GM23338 (cell line): ENCODE data around the gene TPK1. TPM values are rescaled to one million over a fixed set of nuclear protein-coding genes. Genes with fewer than 3 reads are reported as not detected.

Experiments used
- ATAC-seq: fragments of 200-7000 bp; cut with Tn5 transposase; 3 replicates; pipeline ENCODE4 v1.9.1; 2020
- DNase-seq: peaks from one replicate; pipeline ENCODE4 v3.0.0-alpha.2; 2015; ENCODE audit warnings: low spot score
- H2AFZ ChIP-seq: fragments of 200-600 bp; sonication (generic); 2 replicates; pipeline ENCODE4 v1.8.0; 2016; ENCODE audit warnings: antibody characterized with exemption, mild to moderate bottlenecking, moderate library complexity
- H3F3A ChIP-seq: fragments of 200-600 bp; sonication (generic); replicated peaks from 2 replicates; pipeline ENCODE4 v1.8.0; 2017; ENCODE audit warnings: antibody characterized with exemption, mixed run types, low read depth
- H3K27ac ChIP-seq: fragments of 200-600 bp; sonication (generic); 2 replicates; pipeline ENCODE4 v1.6.1; 2016; ENCODE audit warnings: low read depth
- H3K27me3 ChIP-seq: fragments of 200-600 bp; sonication (generic); 2 replicates; pipeline ENCODE4 v1.8.0; 2016; ENCODE audit warnings: mild to moderate bottlenecking, mixed run types, moderate library complexity; ENCODE audit not compliant: insufficient read depth
- H3K36me3 ChIP-seq: fragments of 200-600 bp; sonication (generic); 2 replicates; pipeline ENCODE4 v1.8.0; 2016; ENCODE audit warnings: mild to moderate bottlenecking; ENCODE audit not compliant: insufficient read depth
- H3K4me1 ChIP-seq: fragments of 200-600 bp; sonication (generic); 2 replicates; pipeline ENCODE4 v1.8.0; 2016; ENCODE audit warnings: mild to moderate bottlenecking, moderate library complexity; ENCODE audit not compliant: insufficient read depth
- H3K4me2 ChIP-seq: fragments of 200-600 bp; sonication (generic); 2 replicates; pipeline ENCODE4 v1.7.1; 2017; ENCODE audit warnings: mixed run types
- H3K4me3 ChIP-seq: fragments of 200-600 bp; sonication (generic); 2 replicates; pipeline ENCODE4 v1.6.1; 2016; ENCODE audit warnings: mixed run types
- H3K79me2 ChIP-seq: fragments of 200-600 bp; sonication (generic); replicated peaks from 2 replicates; pipeline ENCODE4 v1.8.0; 2017; ENCODE audit warnings: mild to moderate bottlenecking; ENCODE audit not compliant: insufficient read depth
- H3K9me2 ChIP-seq: fragments of 200-600 bp; sonication (generic); 2 replicates; pipeline ENCODE4 v1.8.0; 2017; ENCODE audit not compliant: insufficient read depth
- H4K20me1 ChIP-seq: fragments of 200-600 bp; sonication (generic); replicated peaks from 2 replicates; pipeline ENCODE4 v1.8.0; 2017; ENCODE audit warnings: mild to moderate bottlenecking; ENCODE audit not compliant: insufficient read depth
- H3K27ac Mint-ChIP-seq: 2 replicates; pipeline ENCODE4 v1.8.0; 2020; ENCODE audit warnings: inconsistent platforms, mild to moderate bottlenecking, moderate library complexity, mixed read lengths
- H3K27me3 Mint-ChIP-seq: 3 replicates; pipeline ENCODE4 v1.8.0; 2022; ENCODE audit warnings: low read depth, mild to moderate bottlenecking, moderate library complexity, mixed read lengths, inconsistent platforms; ENCODE audit not compliant: insufficient read depth, poor library complexity
- H3K36me3 Mint-ChIP-seq: 3 replicates; pipeline ENCODE4 v1.8.0; 2021; ENCODE audit warnings: low read depth, mild to moderate bottlenecking, inconsistent platforms, moderate library complexity, mixed read lengths
- H3K4me1 Mint-ChIP-seq: 3 replicates; pipeline ENCODE4 v1.8.0; 2020; ENCODE audit warnings: mild to moderate bottlenecking, inconsistent platforms, mixed read lengths
- H3K4me3 Mint-ChIP-seq: 3 replicates; pipeline ENCODE4 v1.8.0; 2021; ENCODE audit warnings: moderate library complexity, mild to moderate bottlenecking, inconsistent platforms, mixed read lengths
- H3K9me3 Mint-ChIP-seq: 3 replicates; pipeline ENCODE4 v1.8.0; 2020; ENCODE audit warnings: moderate library complexity, mild to moderate bottlenecking, inconsistent platforms, mixed read lengths
- NANOG ChIP-seq: IDR thresholded peaks from 2 replicates; pipeline ENCODE4 v1.6.1; 2016; ENCODE audit warnings: antibody characterized with exemption, borderline replicate concordance
- STAT1 ChIP-seq: IDR thresholded peaks from one replicate; pipeline ENCODE4 v1.6.1; 2016; ENCODE audit warnings: antibody characterized with exemption; ENCODE audit not compliant: unreplicated experiment
- ZNF114 ChIP-seq: fragments of 250-450 bp; sonication (Bioruptor Pico); IDR thresholded peaks from 2 replicates; pipeline ENCODE4 v1.5.0; 2020; ENCODE audit warnings: mild to moderate bottlenecking, moderate library complexity
- ZNF331 ChIP-seq: fragments of 250-450 bp; sonication (Bioruptor Pico); IDR thresholded peaks from 2 replicates; pipeline ENCODE4 v1.5.0; 2020; ENCODE audit warnings: low read depth, mild to moderate bottlenecking, moderate library complexity
- polyA plus RNA-seq: library from polyadenylated mRNA; unstranded; fragments of >200 nt; fragmentation: Nextera tagmentation; extraction: Ambion mirVana; gene quantifications from 2 replicates; pipeline ENCODE4 v1.2.1, GENCODE V29; 2016
- total RNA-seq: library from RNA; depleted of rRNA; stranded (reverse); fragments of >200 nt; shearing (Covaris generic); gene quantifications from 2 replicates; pipeline ENCODE4 v1.2.3, GENCODE V29; 2014
- TF ChIP-seq, protein P1 (sequence below): fragments of 250-450 bp; sonication (Bioruptor Pico); IDR thresholded peaks from 2 replicates; pipeline ENCODE4 v1.5.0; 2020; ENCODE audit warnings: mild to moderate bottlenecking, moderate library complexity
- TF ChIP-seq, protein P2 (sequence below): IDR thresholded peaks from one replicate; pipeline ENCODE4 v1.6.1; 2018; ENCODE audit warnings: antibody characterized with exemption; ENCODE audit not compliant: unreplicated experiment

The TPK1 gene
- total and polyA plus RNA-seq, 2 experiments from 2014 or later, result 2.6 to 2.9 TPM

DNA sequence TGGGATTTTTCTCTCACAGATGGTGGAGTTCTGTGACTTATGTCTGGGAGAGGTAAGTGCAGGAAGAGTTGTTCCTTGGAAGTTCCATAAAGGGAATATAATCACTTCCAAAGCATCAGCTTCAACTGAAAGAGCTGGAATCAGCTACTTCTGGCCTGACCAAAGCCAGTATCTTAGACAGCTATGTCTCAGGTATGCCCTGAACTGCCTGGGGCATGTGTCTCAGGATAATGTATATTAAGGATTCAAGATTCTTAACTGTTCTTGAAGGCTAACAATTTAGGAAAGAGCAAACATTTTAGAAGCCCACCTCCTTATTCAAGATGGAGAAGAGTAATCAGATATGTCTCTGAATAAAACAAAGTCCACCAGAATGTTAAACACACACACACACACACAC is 420.0 kb downstream of the TPK1 start (continued):
- TF ChIP-seq, protein P1, sequence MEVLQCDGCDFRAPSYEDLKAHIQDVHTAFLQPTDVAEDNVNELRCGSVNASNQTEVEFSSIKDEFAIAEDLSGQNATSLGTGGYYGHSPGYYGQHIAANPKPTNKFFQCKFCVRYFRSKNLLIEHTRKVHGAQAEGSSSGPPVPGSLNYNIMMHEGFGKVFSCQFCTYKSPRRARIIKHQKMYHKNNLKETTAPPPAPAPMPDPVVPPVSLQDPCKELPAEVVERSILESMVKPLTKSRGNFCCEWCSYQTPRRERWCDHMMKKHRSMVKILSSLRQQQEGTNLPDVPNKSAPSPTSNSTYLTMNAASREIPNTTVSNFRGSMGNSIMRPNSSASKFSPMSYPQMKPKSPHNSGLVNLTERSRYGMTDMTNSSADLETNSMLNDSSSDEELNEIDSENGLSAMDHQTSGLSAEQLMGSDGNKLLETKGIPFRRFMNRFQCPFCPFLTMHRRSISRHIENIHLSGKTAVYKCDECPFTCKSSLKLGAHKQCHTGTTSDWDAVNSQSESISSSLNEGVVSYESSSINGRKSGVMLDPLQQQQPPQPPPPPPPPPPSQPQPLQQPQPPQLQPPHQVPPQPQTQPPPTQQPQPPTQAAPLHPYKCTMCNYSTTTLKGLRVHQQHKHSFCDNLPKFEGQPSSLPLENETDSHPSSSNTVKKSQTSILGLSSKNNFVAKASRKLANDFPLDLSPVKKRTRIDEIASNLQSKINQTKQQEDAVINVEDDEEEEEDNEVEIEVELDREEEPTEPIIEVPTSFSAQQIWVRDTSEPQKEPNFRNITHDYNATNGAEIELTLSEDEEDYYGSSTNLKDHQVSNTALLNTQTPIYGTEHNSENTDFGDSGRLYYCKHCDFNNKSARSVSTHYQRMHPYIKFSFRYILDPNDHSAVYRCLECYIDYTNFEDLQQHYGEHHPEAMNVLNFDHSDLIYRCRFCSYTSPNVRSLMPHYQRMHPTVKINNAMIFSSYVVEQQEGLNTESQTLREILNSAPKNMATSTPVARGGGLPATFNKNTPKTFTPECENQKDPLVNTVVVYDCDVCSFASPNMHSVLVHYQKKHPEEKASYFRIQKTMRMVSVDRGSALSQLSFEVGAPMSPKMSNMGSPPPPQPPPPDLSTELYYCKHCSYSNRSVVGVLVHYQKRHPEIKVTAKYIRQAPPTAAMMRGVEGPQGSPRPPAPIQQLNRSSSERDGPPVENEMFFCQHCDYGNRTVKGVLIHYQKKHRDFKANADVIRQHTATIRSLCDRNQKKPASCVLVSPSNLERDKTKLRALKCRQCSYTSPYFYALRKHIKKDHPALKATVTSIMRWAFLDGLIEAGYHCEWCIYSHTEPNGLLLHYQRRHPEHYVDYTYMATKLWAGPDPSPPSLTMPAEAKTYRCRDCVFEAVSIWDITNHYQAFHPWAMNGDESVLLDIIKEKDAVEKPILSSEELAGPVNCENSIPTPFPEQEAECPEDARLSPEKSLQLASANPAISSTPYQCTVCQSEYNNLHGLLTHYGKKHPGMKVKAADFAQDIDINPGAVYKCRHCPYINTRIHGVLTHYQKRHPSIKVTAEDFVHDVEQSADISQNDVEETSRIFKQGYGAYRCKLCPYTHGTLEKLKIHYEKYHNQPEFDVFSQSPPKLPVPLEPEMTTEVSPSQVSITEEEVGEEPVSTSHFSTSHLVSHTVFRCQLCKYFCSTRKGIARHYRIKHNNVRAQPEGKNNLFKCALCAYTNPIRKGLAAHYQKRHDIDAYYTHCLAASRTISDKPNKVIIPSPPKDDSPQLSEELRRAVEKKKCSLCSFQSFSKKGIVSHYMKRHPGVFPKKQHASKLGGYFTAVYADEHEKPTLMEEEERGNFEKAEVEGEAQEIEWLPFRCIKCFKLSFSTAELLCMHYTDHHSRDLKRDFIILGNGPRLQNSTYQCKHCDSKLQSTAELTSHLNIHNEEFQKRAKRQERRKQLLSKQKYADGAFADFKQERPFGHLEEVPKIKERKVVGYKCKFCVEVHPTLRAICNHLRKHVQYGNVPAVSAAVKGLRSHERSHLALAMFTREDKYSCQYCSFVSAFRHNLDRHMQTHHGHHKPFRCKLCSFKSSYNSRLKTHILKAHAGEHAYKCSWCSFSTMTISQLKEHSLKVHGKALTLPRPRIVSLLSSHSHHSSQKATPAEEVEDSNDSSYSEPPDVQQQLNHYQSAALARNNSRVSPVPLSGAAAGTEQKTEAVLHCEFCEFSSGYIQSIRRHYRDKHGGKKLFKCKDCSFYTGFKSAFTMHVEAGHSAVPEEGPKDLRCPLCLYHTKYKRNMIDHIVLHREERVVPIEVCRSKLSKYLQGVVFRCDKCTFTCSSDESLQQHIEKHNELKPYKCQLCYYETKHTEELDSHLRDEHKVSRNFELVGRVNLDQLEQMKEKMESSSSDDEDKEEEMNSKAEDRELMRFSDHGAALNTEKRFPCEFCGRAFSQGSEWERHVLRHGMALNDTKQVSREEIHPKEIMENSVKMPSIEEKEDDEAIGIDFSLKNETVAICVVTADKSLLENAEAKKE (CRISPR knock-in tag), result no peak
- TF ChIP-seq STAT1 (no peak), NANOG (no peak), ZNF114 (CRISPR knock-in tag) (no peak)

DNA sequence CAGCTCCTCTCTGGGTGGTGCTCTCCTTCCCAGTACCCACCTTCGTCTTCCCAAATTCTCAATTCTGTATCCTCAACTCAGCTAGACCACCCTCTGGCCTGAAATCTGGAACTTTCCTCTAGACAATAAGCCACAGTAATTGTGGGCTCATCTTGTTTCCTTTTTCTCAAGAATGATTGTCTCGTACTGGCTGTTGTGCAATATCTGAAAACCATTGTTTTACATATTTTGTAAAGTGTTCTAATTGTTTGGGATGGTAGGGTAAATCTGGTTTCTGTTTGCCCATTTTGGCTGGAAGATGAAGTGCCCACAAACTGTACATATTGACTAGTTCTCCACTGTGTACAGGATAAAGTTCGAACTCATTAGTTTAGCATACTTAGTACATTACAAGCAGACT is 421.0 kb downstream of the TPK1 start:
- no peak for DNase-seq
- TF ChIP-seq, protein P2, sequence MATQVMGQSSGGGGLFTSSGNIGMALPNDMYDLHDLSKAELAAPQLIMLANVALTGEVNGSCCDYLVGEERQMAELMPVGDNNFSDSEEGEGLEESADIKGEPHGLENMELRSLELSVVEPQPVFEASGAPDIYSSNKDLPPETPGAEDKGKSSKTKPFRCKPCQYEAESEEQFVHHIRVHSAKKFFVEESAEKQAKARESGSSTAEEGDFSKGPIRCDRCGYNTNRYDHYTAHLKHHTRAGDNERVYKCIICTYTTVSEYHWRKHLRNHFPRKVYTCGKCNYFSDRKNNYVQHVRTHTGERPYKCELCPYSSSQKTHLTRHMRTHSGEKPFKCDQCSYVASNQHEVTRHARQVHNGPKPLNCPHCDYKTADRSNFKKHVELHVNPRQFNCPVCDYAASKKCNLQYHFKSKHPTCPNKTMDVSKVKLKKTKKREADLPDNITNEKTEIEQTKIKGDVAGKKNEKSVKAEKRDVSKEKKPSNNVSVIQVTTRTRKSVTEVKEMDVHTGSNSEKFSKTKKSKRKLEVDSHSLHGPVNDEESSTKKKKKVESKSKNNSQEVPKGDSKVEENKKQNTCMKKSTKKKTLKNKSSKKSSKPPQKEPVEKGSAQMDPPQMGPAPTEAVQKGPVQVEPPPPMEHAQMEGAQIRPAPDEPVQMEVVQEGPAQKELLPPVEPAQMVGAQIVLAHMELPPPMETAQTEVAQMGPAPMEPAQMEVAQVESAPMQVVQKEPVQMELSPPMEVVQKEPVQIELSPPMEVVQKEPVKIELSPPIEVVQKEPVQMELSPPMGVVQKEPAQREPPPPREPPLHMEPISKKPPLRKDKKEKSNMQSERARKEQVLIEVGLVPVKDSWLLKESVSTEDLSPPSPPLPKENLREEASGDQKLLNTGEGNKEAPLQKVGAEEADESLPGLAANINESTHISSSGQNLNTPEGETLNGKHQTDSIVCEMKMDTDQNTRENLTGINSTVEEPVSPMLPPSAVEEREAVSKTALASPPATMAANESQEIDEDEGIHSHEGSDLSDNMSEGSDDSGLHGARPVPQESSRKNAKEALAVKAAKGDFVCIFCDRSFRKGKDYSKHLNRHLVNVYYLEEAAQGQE, result no peak
- TF ChIP-seq ZNF331 (CRISPR knock-in tag), result no peak
- TF ChIP-seq, protein P1 (CRISPR knock-in tag), result no peak

More for the DNA sequence above, 421.0 kb downstream of the TPK1 start:
- H3K9me3 Mint-ChIP-seq, result peaks cover 17% of the 10 kb centered on the region
- H3F3A ChIP-seq, result no peaks in the 10 kb centered on the region
- H2AFZ ChIP-seq, result no peak overlapping the region
- H4K20me1 ChIP-seq, result no peaks in the 10 kb centered on the region
- peaks cover 10% of the 10 kb centered on the region; the same call in 1 of the 3 replicates for H3K36me3 Mint-ChIP-seq
- no peak overlapping the region for H3K27ac Mint-ChIP-seq
- H3K4me2 ChIP-seq, result no peak overlapping the region
- no peak for ATAC-seq
- no peaks in the 10 kb centered on the region for H3K9me2 ChIP-seq
- H3K4me3 ChIP-seq, result no peak overlapping the region
- H3K4me1 ChIP-seq, result no peaks in the 10 kb centered on the region
- no peaks in the 10 kb centered on the region for H3K79me2 ChIP-seq
- no peak overlapping the region for H3K4me3 Mint-ChIP-seq
- H3K27me3 ChIP-seq, result no peaks in the 10 kb centered on the region
- H3K27ac ChIP-seq, result no peak overlapping the region
- H3K4me1 Mint-ChIP-seq, result peaks cover 6% of the 10 kb centered on the region; the same call in 1 of the 3 replicates
- H3K27me3 Mint-ChIP-seq, result peaks cover 2% of the 10 kb centered on the region
- no peaks in the 10 kb centered on the region for H3K36me3 ChIP-seq
